ENCODE measurements around the gene GABRA6.

DNA sequence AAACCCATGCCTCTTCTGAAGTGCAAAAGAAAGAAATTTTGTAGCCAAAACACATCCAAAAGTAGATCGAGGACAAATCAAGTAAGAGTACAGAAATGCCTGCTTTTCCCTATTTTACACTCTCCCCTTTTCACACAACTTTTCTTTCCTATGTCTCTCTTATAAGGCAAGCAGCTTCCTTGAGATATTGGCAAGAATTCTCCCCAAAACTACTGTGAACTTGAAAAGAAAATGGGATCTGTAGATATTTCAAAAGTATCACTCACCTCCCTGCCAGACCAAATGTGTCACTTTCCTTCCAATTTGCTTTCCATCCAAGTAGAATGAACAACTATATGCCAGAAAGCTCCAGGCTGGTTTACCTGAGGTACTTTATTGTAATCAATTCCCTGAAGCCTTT, 47.9 kb upstream of the GABRA6 start:
- TF ChIP-seq, protein P1, sequence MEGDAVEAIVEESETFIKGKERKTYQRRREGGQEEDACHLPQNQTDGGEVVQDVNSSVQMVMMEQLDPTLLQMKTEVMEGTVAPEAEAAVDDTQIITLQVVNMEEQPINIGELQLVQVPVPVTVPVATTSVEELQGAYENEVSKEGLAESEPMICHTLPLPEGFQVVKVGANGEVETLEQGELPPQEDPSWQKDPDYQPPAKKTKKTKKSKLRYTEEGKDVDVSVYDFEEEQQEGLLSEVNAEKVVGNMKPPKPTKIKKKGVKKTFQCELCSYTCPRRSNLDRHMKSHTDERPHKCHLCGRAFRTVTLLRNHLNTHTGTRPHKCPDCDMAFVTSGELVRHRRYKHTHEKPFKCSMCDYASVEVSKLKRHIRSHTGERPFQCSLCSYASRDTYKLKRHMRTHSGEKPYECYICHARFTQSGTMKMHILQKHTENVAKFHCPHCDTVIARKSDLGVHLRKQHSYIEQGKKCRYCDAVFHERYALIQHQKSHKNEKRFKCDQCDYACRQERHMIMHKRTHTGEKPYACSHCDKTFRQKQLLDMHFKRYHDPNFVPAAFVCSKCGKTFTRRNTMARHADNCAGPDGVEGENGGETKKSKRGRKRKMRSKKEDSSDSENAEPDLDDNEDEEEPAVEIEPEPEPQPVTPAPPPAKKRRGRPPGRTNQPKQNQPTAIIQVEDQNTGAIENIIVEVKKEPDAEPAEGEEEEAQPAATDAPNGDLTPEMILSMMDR (IDR thresholded peaks at IDR 0.05): no peak
- no peak for TF ChIP-seq POLR2A (IDR thresholded peaks at IDR 0.05)
